ENCODE results near the gene GNB1L.

The GNB1L gene

GRCh38 chr22:19748991-19749664 is 105.5 kb downstream of the GNB1L start:
- DNase-seq (ENCODE audit: low spot score) = no peak

GRCh38 chr22:19748139-19748538 is 106.5 kb downstream of the GNB1L start:
- DNase-seq (ENCODE audit: low spot score) = no peak

- DNase-seq (ENCODE audit: low spot score) = no peak
Measured at GRCh38 chr22:19747551-19747950, 107.1 kb downstream of the GNB1L start.

GRCh38 chr22:19746726-19747125 is 107.9 kb downstream of the GNB1L start:
- no peak for DNase-seq (ENCODE audit: low spot score)

GRCh38 chr22:19745155-19746101 is 109.2 kb downstream of the GNB1L start:
- peak; percentile 73 for DNase-seq (ENCODE audit: low spot score)

GRCh38 chr22:19744350-19745006 is 110.2 kb downstream of the GNB1L start:
- DNase-seq (ENCODE audit: low spot score) = no peak

GRCh38 chr22:19743651-19744050 is 111.0 kb downstream of the GNB1L start:
- no peak for DNase-seq (ENCODE audit: low spot score)

GRCh38 chr22:19743081-19743480 is 111.6 kb downstream of the GNB1L start:
- DNase-seq (ENCODE audit: low spot score) = no peak

GRCh38 chr22:19742160-19743066 is 112.3 kb downstream of the GNB1L start:
- no peak for DNase-seq (ENCODE audit: low spot score)

GRCh38 chr22:19741053-19741452 is 113.6 kb downstream of the GNB1L start:
- no peak for DNase-seq (ENCODE audit: low spot score)

GRCh38 chr22:19740586-19740985 is 114.1 kb downstream of the GNB1L start:
- no peak for DNase-seq (ENCODE audit: low spot score)

- DNase-seq (ENCODE audit: low spot score) = no peak
Measured at GRCh38 chr22:19739911-19740449, 114.7 kb downstream of the GNB1L start.

GRCh38 chr22:19739448-19739895 is 115.2 kb downstream of the GNB1L start:
- no peak for DNase-seq (ENCODE audit: low spot score)

GRCh38 chr22:19738664-19739447 is 115.8 kb downstream of the GNB1L start:
- DNase-seq (ENCODE audit: low spot score) = no peak

GRCh38 chr22:19737846-19738663 is 116.6 kb downstream of the GNB1L start:
- no peak for DNase-seq (ENCODE audit: low spot score)

GRCh38 chr22:19735665-19736510 is 118.8 kb downstream of the GNB1L start:
- no peak for DNase-seq (ENCODE audit: low spot score)

- no peak for DNase-seq (ENCODE audit: low spot score)
Measured at GRCh38 chr22:19734837-19735382, 119.8 kb downstream of the GNB1L start.

- no peak for DNase-seq (ENCODE audit: low spot score)
Measured at GRCh38 chr22:19734163-19734562, 120.5 kb downstream of the GNB1L start.
